H4 (cell line): ENCODE results near the gene TBC1D22B. TPM values are rescaled to one million over a fixed set of nuclear protein-coding genes. Genes with fewer than 3 reads are reported as not detected.

Experiments used
- DNase-seq: peaks from one replicate; pipeline ENCODE4 v3.0.0-alpha.2; 2015; ENCODE audit warnings: low spot score
- total RNA-seq: library from RNA; depleted of rRNA; stranded (reverse); fragments of >200 nt; shearing (Covaris generic); gene quantifications from 2 replicates; pipeline ENCODE4 v1.2.3, GENCODE V29; 2014; rRNA removed

The TBC1D22B gene
- total RNA-seq = 5.1 and 6.8 TPM in 2 replicates

- peak; percentile 93 for DNase-seq
Observed at GRCh38 chr6:37257634-37258404, at the start of gene TBC1D22B, which contains the start of gene TMEM217. Gene TBC1D22B, plus strand, starts transcription at chr6:37257772. Its CDS starts 146 bp downstream, at chr6:37257918. Gene TMEM217, minus strand, starts transcription at chr6:37258144. Its CDS starts 39,114 bp downstream, at chr6:37219030.

- peak; percentile 78 for DNase-seq
Observed at GRCh38 chr6:37207903-37208456, 49.6 kb upstream of the TBC1D22B start.

GRCh38 chr6:37208793-37209192 is 48.8 kb upstream of the TBC1D22B start:
- no peak for DNase-seq

GRCh38 chr6:37209461-37210205 is 47.9 kb upstream of the TBC1D22B start:
- DNase-seq = no peak

- DNase-seq = peak; percentile 73
Observed at GRCh38 chr6:37210313-37210968, 47.1 kb upstream of the TBC1D22B start.

- no peak for DNase-seq
Observed at GRCh38 chr6:37212268-37212667, 45.3 kb upstream of the TBC1D22B start.

- DNase-seq = no peak
Observed at GRCh38 chr6:37218061-37218460, 39.5 kb upstream of the TBC1D22B start.

- DNase-seq = no peak
Observed at GRCh38 chr6:37218511-37218910, 39.1 kb upstream of the TBC1D22B start.

- no peak for DNase-seq
Observed at GRCh38 chr6:37221585-37222124, 35.9 kb upstream of the TBC1D22B start.

GRCh38 chr6:37222125-37222967 is 35.2 kb upstream of the TBC1D22B start:
- peak; percentile 86 for DNase-seq

GRCh38 chr6:37222992-37223391 is 34.6 kb upstream of the TBC1D22B start:
- DNase-seq = no peak

GRCh38 chr6:37225350-37226169 is 32.0 kb upstream of the TBC1D22B start:
- DNase-seq = no peak

- DNase-seq = no peak
Observed at GRCh38 chr6:37230104-37230503, 27.5 kb upstream of the TBC1D22B start.

- no peak for DNase-seq
Observed at GRCh38 chr6:37232430-37233017, 25.0 kb upstream of the TBC1D22B start.

GRCh38 chr6:37233541-37233940 is 24.0 kb upstream of the TBC1D22B start:
- no peak for DNase-seq

- no peak for DNase-seq
Observed at GRCh38 chr6:37236921-37237320, 20.7 kb upstream of the TBC1D22B start.

GRCh38 chr6:37237789-37238188 is 19.8 kb upstream of the TBC1D22B start:
- DNase-seq = no peak

GRCh38 chr6:37238381-37238780 is 19.2 kb upstream of the TBC1D22B start:
- DNase-seq = no peak

- DNase-seq = no peak
Observed at GRCh38 chr6:37239526-37239925, 18.0 kb upstream of the TBC1D22B start.
